Measurements from ENCODE around the gene CPSF3.

The CPSF3 gene

DNA sequence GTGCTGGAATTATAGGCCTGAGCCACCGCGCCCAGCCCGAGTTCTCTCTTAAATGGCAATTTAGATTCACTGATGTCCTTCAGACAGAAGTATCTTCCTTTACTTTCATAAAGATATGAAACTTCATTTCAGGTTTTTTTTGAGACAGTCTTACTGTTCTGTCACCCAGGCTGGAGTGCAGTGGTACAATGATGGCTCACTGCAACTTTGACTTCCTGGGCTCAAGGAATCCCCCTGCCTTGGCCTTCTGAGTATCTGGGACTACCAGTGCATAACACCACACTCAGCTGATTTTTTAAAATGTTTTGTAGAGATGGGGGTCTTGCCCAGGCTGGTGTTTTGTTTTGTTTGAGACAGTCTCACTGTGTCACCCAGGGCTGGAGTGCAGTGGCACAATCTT is 13.3 kb upstream of the CPSF3 start:
- Histone ChIP-seq H3F3A (ENCODE audit: insufficient read depth) (no peaks in the 10 kb centered on the region), H3K9me2 (replicated peaks; ENCODE audit: insufficient read depth, low read length) (no peaks in the 10 kb centered on the region), H3K4me2 (ENCODE audit: low read depth, low read length, poor library complexity, severe bottlenecking) (no peak overlapping the region), H3K79me2 (ENCODE audit: insufficient read depth, low read length) (no peaks in the 10 kb centered on the region), H3K27ac (ENCODE audit: low read depth, low read length) (no peak overlapping the region), H3K9me3 (ENCODE audit: insufficient read depth, low read length) (no peaks in the 10 kb centered on the region), H2AFZ (ENCODE audit: low read depth, low read length, severe bottlenecking) (no peak overlapping the region), H3K4me3 (ENCODE audit: insufficient read depth, low read length, poor library complexity, severe bottlenecking) (no peak overlapping the region), H3K27me3 (ENCODE audit: low read length) (no peaks in the 10 kb centered on the region), H3K9ac (ENCODE audit: low read length) (no peak overlapping the region), H3K36me3 (ENCODE audit: low read length) (peaks cover 9% of the 10 kb centered on the region; the same call in 1 of the 2 replicates), H4K20me1 (ENCODE audit: low read depth, low read length) (no peaks in the 10 kb centered on the region)
- TF ChIP-seq, protein P1, sequence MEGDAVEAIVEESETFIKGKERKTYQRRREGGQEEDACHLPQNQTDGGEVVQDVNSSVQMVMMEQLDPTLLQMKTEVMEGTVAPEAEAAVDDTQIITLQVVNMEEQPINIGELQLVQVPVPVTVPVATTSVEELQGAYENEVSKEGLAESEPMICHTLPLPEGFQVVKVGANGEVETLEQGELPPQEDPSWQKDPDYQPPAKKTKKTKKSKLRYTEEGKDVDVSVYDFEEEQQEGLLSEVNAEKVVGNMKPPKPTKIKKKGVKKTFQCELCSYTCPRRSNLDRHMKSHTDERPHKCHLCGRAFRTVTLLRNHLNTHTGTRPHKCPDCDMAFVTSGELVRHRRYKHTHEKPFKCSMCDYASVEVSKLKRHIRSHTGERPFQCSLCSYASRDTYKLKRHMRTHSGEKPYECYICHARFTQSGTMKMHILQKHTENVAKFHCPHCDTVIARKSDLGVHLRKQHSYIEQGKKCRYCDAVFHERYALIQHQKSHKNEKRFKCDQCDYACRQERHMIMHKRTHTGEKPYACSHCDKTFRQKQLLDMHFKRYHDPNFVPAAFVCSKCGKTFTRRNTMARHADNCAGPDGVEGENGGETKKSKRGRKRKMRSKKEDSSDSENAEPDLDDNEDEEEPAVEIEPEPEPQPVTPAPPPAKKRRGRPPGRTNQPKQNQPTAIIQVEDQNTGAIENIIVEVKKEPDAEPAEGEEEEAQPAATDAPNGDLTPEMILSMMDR (IDR thresholded peaks at IDR 0.05; ENCODE audit: insufficient read depth, low read length, poor library complexity, severe bottlenecking), result no peak

DNA sequence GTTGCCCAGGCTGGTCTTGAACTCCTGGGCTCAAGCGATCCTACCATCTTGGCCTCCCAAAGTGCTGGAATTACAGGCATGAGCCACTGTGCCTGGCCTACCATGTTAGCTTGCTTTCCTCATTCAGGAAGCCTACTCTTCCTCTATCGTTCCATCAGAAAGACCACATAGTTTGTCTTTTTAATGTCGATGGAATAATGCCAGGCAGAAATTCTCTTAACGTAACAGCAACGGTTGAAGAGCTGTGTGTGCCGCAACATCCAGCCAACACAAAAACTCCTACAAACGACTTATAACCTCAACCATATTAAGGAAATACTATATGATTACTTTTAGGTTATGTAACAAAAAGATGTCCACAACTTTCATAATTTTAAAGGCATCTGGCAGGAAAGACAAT is 10.7 kb upstream of the CPSF3 start:
- Histone ChIP-seq H3K9ac (ENCODE audit: low read length) (no peak overlapping the region), H3K79me2 (ENCODE audit: insufficient read depth, low read length) (peaks cover 14% of the 10 kb centered on the region), H2AFZ (ENCODE audit: low read depth, low read length, severe bottlenecking) (no peak overlapping the region), H3K27me3 (ENCODE audit: low read length) (no peaks in the 10 kb centered on the region), H4K20me1 (ENCODE audit: low read depth, low read length) (no peaks in the 10 kb centered on the region), H3K27ac (ENCODE audit: low read depth, low read length) (no peak overlapping the region), H3K4me3 (ENCODE audit: insufficient read depth, low read length, poor library complexity, severe bottlenecking) (no peak overlapping the region), H3K36me3 (ENCODE audit: low read length) (peaks cover 11% of the 10 kb centered on the region; the same call in 1 of the 2 replicates), H3F3A (ENCODE audit: insufficient read depth) (no peaks in the 10 kb centered on the region), H3K9me3 (ENCODE audit: insufficient read depth, low read length) (no peaks in the 10 kb centered on the region), H3K9me2 (replicated peaks; ENCODE audit: insufficient read depth, low read length) (no peaks in the 10 kb centered on the region), H3K4me2 (ENCODE audit: low read depth, low read length, poor library complexity, severe bottlenecking) (no peak overlapping the region)
- TF ChIP-seq, protein P1 (IDR thresholded peaks at IDR 0.05; ENCODE audit: insufficient read depth, low read length, poor library complexity, severe bottlenecking), result no peak
- no peak for TF ChIP-seq EZH2phosphoT487 (conservative IDR thresholded peaks at IDR 0.05; ENCODE audit: low read length)

DNA sequence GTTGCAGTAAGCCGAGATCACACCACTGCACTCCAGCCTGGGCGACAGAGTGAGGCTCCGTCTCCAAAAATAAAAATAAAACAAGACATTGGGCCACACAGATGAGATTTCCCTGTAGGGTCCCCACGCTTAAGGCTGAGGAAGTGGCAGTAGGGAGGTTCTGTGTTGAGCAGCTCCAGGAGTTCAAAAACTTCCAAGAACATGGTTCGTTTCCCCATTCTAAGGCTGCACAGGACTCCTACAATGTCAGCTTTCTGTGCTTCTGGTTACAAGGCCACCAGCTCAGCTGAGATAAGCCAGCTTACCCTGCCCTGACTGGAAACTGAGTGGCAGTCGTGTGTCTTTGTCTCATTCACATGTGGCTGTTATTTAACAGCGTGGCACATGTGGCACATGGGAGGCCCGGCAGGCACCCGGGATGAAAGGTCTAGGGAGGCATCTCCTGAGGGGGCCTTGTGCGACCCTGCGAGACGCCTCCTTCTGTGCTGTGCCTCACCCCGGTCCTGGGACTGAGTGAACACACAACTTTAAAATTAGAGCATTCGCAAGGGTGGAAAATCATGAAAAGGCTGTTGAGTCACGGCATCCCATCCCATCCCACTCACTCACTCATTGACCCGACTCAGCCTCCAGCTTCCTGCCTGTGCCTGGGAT is 7.8 kb upstream of the CPSF3 start:
- Histone ChIP-seq H3K9ac (ENCODE audit: low read length) (no peak overlapping the region), H3K79me2 (ENCODE audit: insufficient read depth, low read length) (peaks cover 43% of the 10 kb centered on the region), H3F3A (ENCODE audit: insufficient read depth) (no peaks in the 10 kb centered on the region), H3K4me2 (ENCODE audit: low read depth, low read length, poor library complexity, severe bottlenecking) (no peak overlapping the region), H3K27me3 (ENCODE audit: low read length) (no peaks in the 10 kb centered on the region), H3K4me3 (ENCODE audit: insufficient read depth, low read length, poor library complexity, severe bottlenecking) (no peak overlapping the region), H3K36me3 (ENCODE audit: low read length) (peaks cover 13% of the 10 kb centered on the region; the same call in 1 of the 2 replicates), H2AFZ (ENCODE audit: low read depth, low read length, severe bottlenecking) (no peak overlapping the region), H3K9me3 (ENCODE audit: insufficient read depth, low read length) (no peaks in the 10 kb centered on the region), H4K20me1 (ENCODE audit: low read depth, low read length) (peaks cover 4% of the 10 kb centered on the region; the same call in 1 of the 2 replicates), H3K27ac (ENCODE audit: low read depth, low read length) (no peak overlapping the region), H3K9me2 (replicated peaks; ENCODE audit: insufficient read depth, low read length) (no peaks in the 10 kb centered on the region)
- no peak for TF ChIP-seq EZH2phosphoT487 (conservative IDR thresholded peaks at IDR 0.05; ENCODE audit: low read length)
- TF ChIP-seq, protein P1 (IDR thresholded peaks at IDR 0.05; ENCODE audit: insufficient read depth, low read length, poor library complexity, severe bottlenecking), result no peak
